GM23338 (cell line): ENCODE measurements around the gene MYOD1. TPM values are rescaled to one million over a fixed set of nuclear protein-coding genes. Genes with fewer than 3 reads are reported as not detected.

ENCODE experiments used
- ATAC-seq: fragments of 200-7000 bp; cut with Tn5 transposase; 3 replicates; pipeline ENCODE4 v1.9.1; 2020
- DNase-seq: peaks from one replicate; pipeline ENCODE4 v3.0.0-alpha.2; 2015; ENCODE audit warnings: low spot score
- H2AFZ ChIP-seq: fragments of 200-600 bp; sonication (generic); 2 replicates; pipeline ENCODE4 v1.8.0; 2016; ENCODE audit warnings: antibody characterized with exemption, mild to moderate bottlenecking, moderate library complexity
- H3F3A ChIP-seq: fragments of 200-600 bp; sonication (generic); replicated peaks from 2 replicates; pipeline ENCODE4 v1.8.0; 2017; ENCODE audit warnings: antibody characterized with exemption, mixed run types, low read depth
- H3K27ac ChIP-seq: fragments of 200-600 bp; sonication (generic); 2 replicates; pipeline ENCODE4 v1.6.1; 2016; ENCODE audit warnings: low read depth
- H3K27me3 ChIP-seq: fragments of 200-600 bp; sonication (generic); 2 replicates; pipeline ENCODE4 v1.8.0; 2016; ENCODE audit warnings: mild to moderate bottlenecking, mixed run types, moderate library complexity; ENCODE audit not compliant: insufficient read depth
- H3K36me3 ChIP-seq: fragments of 200-600 bp; sonication (generic); 2 replicates; pipeline ENCODE4 v1.8.0; 2016; ENCODE audit warnings: mild to moderate bottlenecking; ENCODE audit not compliant: insufficient read depth
- H3K4me1 ChIP-seq: fragments of 200-600 bp; sonication (generic); 2 replicates; pipeline ENCODE4 v1.8.0; 2016; ENCODE audit warnings: mild to moderate bottlenecking, moderate library complexity; ENCODE audit not compliant: insufficient read depth
- H3K4me2 ChIP-seq: fragments of 200-600 bp; sonication (generic); 2 replicates; pipeline ENCODE4 v1.7.1; 2017; ENCODE audit warnings: mixed run types
- H3K4me3 ChIP-seq: fragments of 200-600 bp; sonication (generic); 2 replicates; pipeline ENCODE4 v1.6.1; 2016; ENCODE audit warnings: mixed run types
- H3K79me2 ChIP-seq: fragments of 200-600 bp; sonication (generic); replicated peaks from 2 replicates; pipeline ENCODE4 v1.8.0; 2017; ENCODE audit warnings: mild to moderate bottlenecking; ENCODE audit not compliant: insufficient read depth
- H3K9me2 ChIP-seq: fragments of 200-600 bp; sonication (generic); 2 replicates; pipeline ENCODE4 v1.8.0; 2017; ENCODE audit not compliant: insufficient read depth
- H4K20me1 ChIP-seq: fragments of 200-600 bp; sonication (generic); replicated peaks from 2 replicates; pipeline ENCODE4 v1.8.0; 2017; ENCODE audit warnings: mild to moderate bottlenecking; ENCODE audit not compliant: insufficient read depth
- H3K27ac Mint-ChIP-seq: 2 replicates; pipeline ENCODE4 v1.8.0; 2020; ENCODE audit warnings: inconsistent platforms, mild to moderate bottlenecking, moderate library complexity, mixed read lengths
- H3K27me3 Mint-ChIP-seq: 3 replicates; pipeline ENCODE4 v1.8.0; 2022; ENCODE audit warnings: low read depth, mild to moderate bottlenecking, moderate library complexity, mixed read lengths, inconsistent platforms; ENCODE audit not compliant: insufficient read depth, poor library complexity
- H3K36me3 Mint-ChIP-seq: 3 replicates; pipeline ENCODE4 v1.8.0; 2021; ENCODE audit warnings: low read depth, mild to moderate bottlenecking, inconsistent platforms, moderate library complexity, mixed read lengths
- H3K4me1 Mint-ChIP-seq: 3 replicates; pipeline ENCODE4 v1.8.0; 2020; ENCODE audit warnings: mild to moderate bottlenecking, inconsistent platforms, mixed read lengths
- H3K4me3 Mint-ChIP-seq: 3 replicates; pipeline ENCODE4 v1.8.0; 2021; ENCODE audit warnings: moderate library complexity, mild to moderate bottlenecking, inconsistent platforms, mixed read lengths
- H3K9me3 Mint-ChIP-seq: 3 replicates; pipeline ENCODE4 v1.8.0; 2020; ENCODE audit warnings: moderate library complexity, mild to moderate bottlenecking, inconsistent platforms, mixed read lengths
- CREB1 ChIP-seq: fragments of 250-450 bp; sonication (Bioruptor Pico); IDR thresholded peaks from 2 replicates; pipeline ENCODE4 v1.5.0; 2020; ENCODE audit warnings: low read depth, mild to moderate bottlenecking, moderate library complexity
- EZH2 ChIP-seq: fragments of 200-600 bp; sonication (generic); IDR thresholded peaks from one replicate; pipeline ENCODE4 v1.8.0; 2017; ENCODE audit warnings: antibody characterized with exemption, mild to moderate bottlenecking, low read depth; ENCODE audit not compliant: unreplicated experiment
- EZH2phosphoT487 ChIP-seq: fragments of 200-600 bp; sonication (generic); IDR thresholded peaks from one replicate; pipeline ENCODE4 v1.8.1; 2018; ENCODE audit warnings: antibody characterized with exemption; ENCODE audit not compliant: unreplicated experiment
- JUNB ChIP-seq: IDR thresholded peaks from one replicate; pipeline ENCODE4 v1.6.1; 2016; ENCODE audit warnings: antibody characterized with exemption; ENCODE audit not compliant: unreplicated experiment
- NANOG ChIP-seq: IDR thresholded peaks from 2 replicates; pipeline ENCODE4 v1.6.1; 2016; ENCODE audit warnings: antibody characterized with exemption, borderline replicate concordance
- POLR2AphosphoS5 ChIP-seq: IDR thresholded peaks from 2 replicates; pipeline ENCODE4 v1.6.1; 2016; ENCODE audit warnings: antibody characterized with exemption, low read depth
- STAT1 ChIP-seq: IDR thresholded peaks from one replicate; pipeline ENCODE4 v1.6.1; 2016; ENCODE audit warnings: antibody characterized with exemption; ENCODE audit not compliant: unreplicated experiment
- ZNF114 ChIP-seq: fragments of 250-450 bp; sonication (Bioruptor Pico); IDR thresholded peaks from 2 replicates; pipeline ENCODE4 v1.5.0; 2020; ENCODE audit warnings: mild to moderate bottlenecking, moderate library complexity
- ZNF331 ChIP-seq: fragments of 250-450 bp; sonication (Bioruptor Pico); IDR thresholded peaks from 2 replicates; pipeline ENCODE4 v1.5.0; 2020; ENCODE audit warnings: low read depth, mild to moderate bottlenecking, moderate library complexity
- polyA plus RNA-seq: library from polyadenylated mRNA; unstranded; fragments of >200 nt; fragmentation: Nextera tagmentation; extraction: Ambion mirVana; gene quantifications from 2 replicates; pipeline ENCODE4 v1.2.1, GENCODE V29; 2016
- total RNA-seq: library from RNA; depleted of rRNA; stranded (reverse); fragments of >200 nt; shearing (Covaris generic); gene quantifications from 2 replicates; pipeline ENCODE4 v1.2.3, GENCODE V29; 2014
- TF ChIP-seq, protein P1 (sequence below): IDR thresholded peaks from one replicate; pipeline ENCODE4 v1.6.1; 2018; ENCODE audit warnings: antibody characterized with exemption; ENCODE audit not compliant: unreplicated experiment
- TF ChIP-seq, protein P2 (sequence below): IDR thresholded peaks from 2 replicates; pipeline ENCODE4 v1.6.1; 2016; ENCODE audit warnings: antibody characterized with exemption

The MYOD1 gene
- total and polyA plus RNA-seq, 2 experiments from 2014 or later, result not detected

DNA sequence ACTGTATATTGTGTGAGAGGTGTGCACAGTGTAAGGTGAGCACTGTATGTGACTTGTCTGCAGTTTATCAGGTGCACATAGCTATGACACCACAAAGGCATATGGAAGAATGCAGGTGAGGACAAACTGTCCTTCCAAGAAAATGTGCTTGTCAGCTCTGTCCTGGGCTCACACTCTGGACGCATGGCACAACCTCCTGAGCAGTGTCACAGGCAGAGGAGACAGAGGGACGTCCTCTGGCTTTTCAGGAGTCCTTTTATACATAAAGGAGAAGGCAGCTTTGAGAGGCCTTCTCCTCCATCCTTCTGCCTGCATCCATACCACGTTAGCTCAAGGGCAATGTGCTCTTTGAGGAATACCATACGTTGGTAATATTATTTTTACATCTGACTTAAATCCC, 7.5 kb upstream of the MYOD1 start (continued):
- TF ChIP-seq, protein P1, sequence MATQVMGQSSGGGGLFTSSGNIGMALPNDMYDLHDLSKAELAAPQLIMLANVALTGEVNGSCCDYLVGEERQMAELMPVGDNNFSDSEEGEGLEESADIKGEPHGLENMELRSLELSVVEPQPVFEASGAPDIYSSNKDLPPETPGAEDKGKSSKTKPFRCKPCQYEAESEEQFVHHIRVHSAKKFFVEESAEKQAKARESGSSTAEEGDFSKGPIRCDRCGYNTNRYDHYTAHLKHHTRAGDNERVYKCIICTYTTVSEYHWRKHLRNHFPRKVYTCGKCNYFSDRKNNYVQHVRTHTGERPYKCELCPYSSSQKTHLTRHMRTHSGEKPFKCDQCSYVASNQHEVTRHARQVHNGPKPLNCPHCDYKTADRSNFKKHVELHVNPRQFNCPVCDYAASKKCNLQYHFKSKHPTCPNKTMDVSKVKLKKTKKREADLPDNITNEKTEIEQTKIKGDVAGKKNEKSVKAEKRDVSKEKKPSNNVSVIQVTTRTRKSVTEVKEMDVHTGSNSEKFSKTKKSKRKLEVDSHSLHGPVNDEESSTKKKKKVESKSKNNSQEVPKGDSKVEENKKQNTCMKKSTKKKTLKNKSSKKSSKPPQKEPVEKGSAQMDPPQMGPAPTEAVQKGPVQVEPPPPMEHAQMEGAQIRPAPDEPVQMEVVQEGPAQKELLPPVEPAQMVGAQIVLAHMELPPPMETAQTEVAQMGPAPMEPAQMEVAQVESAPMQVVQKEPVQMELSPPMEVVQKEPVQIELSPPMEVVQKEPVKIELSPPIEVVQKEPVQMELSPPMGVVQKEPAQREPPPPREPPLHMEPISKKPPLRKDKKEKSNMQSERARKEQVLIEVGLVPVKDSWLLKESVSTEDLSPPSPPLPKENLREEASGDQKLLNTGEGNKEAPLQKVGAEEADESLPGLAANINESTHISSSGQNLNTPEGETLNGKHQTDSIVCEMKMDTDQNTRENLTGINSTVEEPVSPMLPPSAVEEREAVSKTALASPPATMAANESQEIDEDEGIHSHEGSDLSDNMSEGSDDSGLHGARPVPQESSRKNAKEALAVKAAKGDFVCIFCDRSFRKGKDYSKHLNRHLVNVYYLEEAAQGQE, result no peak
- TF ChIP-seq POLR2AphosphoS5 (no peak), EZH2phosphoT487 (no peak), NANOG (no peak), ZNF114 (CRISPR knock-in tag) (no peak), CREB1 (CRISPR knock-in tag) (no peak), EZH2 (no peak), STAT1 (no peak), JUNB (no peak)
- TF ChIP-seq, protein P2, sequence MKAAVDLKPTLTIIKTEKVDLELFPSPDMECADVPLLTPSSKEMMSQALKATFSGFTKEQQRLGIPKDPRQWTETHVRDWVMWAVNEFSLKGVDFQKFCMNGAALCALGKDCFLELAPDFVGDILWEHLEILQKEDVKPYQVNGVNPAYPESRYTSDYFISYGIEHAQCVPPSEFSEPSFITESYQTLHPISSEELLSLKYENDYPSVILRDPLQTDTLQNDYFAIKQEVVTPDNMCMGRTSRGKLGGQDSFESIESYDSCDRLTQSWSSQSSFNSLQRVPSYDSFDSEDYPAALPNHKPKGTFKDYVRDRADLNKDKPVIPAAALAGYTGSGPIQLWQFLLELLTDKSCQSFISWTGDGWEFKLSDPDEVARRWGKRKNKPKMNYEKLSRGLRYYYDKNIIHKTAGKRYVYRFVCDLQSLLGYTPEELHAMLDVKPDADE, result no peak

DNA sequence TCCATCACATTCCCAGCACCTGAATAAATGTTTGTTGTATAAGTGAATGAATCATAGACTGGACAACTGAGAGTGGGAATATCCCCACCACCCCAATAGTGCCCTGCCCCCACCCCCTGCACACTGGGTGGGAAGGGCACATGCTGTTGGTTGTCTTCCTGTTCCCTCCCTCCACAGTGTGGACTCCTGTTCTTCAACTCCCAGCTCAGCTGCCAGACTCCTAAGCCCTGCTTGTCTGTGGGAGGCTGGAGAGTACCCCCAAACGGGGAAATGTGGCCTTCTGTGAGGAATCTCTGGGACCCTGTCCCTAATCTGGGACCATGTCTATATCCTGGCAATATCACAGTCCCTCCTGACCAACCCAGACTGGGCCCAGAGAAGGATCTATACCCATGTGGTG, 5.5 kb upstream of the MYOD1 start:
- TF ChIP-seq, protein P1, result no peak
- TF ChIP-seq CREB1 (CRISPR knock-in tag), result no peak
- no peak for TF ChIP-seq ZNF331 (CRISPR knock-in tag)
- TF ChIP-seq, protein P2, result no peak
- Histone ChIP-seq H3K27ac (no peak overlapping the region), H2AFZ (no peak overlapping the region), H3K27me3 (peaks cover 71% of the 10 kb centered on the region), H3K9me2 (no peaks in the 10 kb centered on the region), H3F3A (no peaks in the 10 kb centered on the region), H3K36me3 (no peaks in the 10 kb centered on the region), H4K20me1 (no peaks in the 10 kb centered on the region; the same call in 1 of the 2 replicates), H3K79me2 (no peaks in the 10 kb centered on the region), H3K4me3 (no peak overlapping the region), H3K4me1 (no peaks in the 10 kb centered on the region), H3K4me2 (no peak overlapping the region)
- DNase-seq (no peak), ATAC-seq (no peak)
- Mint-ChIP-seq H3K9me3 (no peaks in the 10 kb centered on the region), H3K27ac (no peak overlapping the region), H3K4me1 (peaks cover 4% of the 10 kb centered on the region; the same call in 2 of the 3 replicates), H3K27me3 (peaks cover 3% of the 10 kb centered on the region), H3K4me3 (no peak overlapping the region), H3K36me3 (no peaks in the 10 kb centered on the region)
